GM12865 (cell line): Measurements from ENCODE around the gene RBL2.
A peak's percentile ranks its signal among the peaks of the same experiment; 100 is the strongest.

ENCODE experiments used
- DNase-seq: peaks from one replicate; pipeline ENCODE4 v3.0.0; 2010; ENCODE audit warnings: low read depth
- H3K4me3 ChIP-seq: 2 replicates; pipeline ENCODE4 v1.5.1; 2011; ENCODE audit warnings: mild to moderate bottlenecking, low read depth, low read length, control low read depth
- TF ChIP-seq, protein P1 (sequence below): IDR thresholded peaks from 2 replicates; pipeline ENCODE4 v1.5.1; 2011; ENCODE audit warnings: low read length, control low read depth, low read depth, inconsistent platforms; ENCODE audit not compliant: insufficient read depth; ENCODE audit errors: missing control alignments

RBL2 gene

DNA sequence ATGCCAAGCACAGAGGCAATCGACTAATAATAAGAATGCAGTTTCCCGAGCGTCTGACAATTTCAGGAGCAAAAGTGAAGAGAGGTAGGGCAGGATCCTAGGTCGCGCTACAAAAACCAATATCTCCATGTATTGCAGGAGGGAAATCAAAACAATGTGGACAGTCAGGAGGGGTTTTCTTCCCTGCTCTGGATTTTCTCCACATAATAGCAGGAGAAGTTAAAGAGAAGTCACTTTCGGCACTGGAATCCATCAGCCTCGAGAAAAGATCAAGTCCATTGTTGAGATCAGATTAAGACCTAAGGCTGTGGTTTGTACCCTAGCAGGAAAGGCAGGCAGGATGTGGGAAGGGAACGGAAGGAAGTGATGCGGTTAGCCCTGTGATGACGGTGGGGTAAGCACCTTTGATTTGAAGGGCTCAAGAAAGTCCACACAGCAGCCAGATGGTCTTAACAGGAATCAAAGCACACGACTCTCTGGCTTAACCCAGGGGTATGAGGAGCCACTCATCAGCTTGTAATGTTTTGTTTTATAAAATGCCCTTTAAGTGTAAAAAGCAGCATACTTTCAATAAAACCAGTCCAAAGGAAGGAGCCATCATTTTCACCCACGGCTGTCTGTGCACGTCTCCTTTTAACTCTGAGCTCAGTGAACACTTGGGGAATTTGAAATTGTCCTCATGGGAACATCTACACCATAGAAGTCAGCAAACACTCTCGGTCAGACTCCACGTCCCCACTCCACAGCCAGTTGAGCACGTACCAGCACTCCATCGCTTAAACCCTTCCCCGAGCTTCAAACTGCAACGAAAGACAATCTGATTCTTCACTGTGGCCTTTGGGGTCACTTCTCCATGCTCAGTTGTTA is 84.5 kb downstream of the RBL2 start:
- peak; percentile 94 for DNase-seq
- TF ChIP-seq, protein P1, sequence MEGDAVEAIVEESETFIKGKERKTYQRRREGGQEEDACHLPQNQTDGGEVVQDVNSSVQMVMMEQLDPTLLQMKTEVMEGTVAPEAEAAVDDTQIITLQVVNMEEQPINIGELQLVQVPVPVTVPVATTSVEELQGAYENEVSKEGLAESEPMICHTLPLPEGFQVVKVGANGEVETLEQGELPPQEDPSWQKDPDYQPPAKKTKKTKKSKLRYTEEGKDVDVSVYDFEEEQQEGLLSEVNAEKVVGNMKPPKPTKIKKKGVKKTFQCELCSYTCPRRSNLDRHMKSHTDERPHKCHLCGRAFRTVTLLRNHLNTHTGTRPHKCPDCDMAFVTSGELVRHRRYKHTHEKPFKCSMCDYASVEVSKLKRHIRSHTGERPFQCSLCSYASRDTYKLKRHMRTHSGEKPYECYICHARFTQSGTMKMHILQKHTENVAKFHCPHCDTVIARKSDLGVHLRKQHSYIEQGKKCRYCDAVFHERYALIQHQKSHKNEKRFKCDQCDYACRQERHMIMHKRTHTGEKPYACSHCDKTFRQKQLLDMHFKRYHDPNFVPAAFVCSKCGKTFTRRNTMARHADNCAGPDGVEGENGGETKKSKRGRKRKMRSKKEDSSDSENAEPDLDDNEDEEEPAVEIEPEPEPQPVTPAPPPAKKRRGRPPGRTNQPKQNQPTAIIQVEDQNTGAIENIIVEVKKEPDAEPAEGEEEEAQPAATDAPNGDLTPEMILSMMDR, result no peak
- H3K4me3 ChIP-seq, result peak overlapping the region; percentile 40

DNA sequence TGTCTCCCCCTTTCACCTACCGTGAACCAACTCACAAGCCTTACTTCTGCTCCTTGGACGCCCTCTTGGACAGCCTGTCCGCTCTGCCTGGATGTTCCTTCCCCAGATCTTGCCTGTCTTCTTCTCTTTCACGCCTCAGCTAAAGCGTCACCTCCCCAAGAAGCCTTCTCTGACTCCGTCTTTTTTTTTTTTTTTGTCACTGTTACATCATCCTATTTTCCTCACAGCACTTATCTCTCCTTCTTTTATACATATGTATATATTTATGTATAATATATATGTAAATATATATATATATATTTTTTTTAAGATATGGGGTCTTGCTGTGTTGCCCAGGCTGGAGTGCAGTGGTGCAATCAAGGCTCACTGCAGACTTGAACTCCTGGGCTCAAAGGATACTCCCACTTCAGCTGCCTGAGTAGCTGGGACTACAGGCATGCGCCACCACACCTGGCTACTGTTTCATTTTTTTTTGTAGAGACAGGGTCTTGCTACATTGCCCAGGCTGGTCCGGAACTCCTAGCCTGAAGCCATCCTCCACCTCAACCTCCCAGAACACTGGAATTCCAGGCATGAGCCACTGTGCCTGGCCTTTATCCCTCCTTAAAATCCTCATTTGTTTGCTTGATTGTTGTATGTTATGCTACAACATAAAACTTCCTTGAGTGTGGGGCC is 85.3 kb downstream of the RBL2 start:
- TF ChIP-seq, protein P1, result no peak
- peak overlapping the region; percentile 40 for H3K4me3 ChIP-seq

DNA sequence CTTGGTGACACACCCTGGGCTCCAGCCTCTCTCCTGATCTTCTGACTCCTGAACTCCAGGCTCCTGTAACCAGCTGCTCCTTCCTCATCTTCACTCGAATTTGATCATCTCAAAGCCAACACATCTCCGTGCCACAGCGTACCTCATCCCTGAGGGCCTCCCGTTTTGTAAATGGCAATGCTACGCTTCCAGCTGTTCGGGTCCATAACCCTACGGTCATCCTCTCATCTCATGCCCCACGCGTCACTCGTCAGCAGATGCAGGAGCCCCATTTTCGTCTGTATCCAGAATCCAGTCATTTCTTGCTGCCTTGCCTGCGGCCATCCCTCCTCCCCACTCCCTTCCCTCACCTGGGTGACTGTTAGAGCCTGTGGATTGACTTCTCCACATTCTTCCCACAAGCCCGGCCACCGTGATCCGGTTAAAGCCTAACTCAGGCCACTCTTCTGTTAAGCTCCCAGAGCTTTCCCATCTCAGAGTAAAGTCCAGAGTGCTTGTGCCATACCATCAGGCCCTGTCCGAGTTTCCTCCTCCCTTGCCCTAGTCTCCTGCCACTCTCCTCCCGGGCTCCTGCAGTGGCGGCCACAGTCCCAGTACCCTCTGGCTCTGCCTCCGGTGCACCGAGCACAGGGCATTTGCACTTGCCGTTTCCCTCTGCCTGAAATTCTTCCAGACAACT is 89.0 kb downstream of the RBL2 start:
- H3K4me3 ChIP-seq, result no peak overlapping the region

More for the DNA sequence above, 85.3 kb downstream of the RBL2 start:
- DNase-seq, result no peak

DNA sequence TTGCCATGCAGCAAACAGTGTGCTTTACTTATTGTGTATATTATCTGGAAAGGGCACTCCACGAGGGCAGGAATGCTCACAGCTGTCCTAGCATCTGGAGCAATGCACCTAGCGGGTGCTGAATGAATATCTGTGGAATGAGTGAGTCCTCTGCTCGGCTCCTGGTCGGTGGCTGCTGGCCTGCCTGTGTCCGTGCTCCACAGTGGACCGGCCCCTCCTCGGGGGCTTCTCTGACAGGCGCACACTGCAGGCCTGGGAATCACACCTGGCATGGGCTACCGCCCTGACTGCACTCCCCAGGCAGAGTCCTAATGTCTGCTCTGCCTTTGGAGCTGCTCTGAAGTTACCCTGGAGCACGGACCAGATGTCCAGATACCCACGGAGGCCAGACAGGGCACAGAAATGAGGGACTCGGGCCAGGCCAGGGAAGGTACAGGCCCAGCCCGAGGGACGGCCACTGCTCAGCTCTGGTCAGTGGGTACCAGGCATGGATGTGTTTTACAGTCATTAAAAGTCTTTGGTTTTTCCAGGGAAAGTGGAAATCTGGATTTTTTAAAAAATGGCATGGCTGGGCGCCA is 89.8 kb downstream of the RBL2 start:
- H3K4me3 ChIP-seq, result no peak overlapping the region
- TF ChIP-seq, protein P1, result no peak
- no peak for DNase-seq

More for the DNA sequence above, 89.0 kb downstream of the RBL2 start:
- TF ChIP-seq, protein P1, result no peak
- no peak for DNase-seq

DNA sequence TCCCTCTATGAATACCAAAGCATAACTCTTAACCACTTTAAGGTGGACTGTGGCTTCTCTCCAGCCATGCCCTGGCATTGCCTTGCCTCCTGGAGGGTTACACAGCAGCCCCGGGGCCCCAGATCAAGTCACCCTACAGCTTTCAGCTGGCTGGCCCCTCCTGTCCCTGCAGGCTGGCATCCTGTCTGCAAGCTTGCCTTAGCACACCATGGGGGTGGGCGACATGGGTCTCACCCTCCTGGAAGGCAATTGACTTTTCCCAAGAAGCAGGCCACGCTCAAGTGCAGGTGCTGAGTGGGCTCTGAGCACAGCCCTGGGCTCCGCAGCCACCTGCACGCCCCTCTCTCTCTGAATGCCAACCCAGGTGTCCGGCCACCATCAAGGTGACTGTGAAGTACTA is 94.5 kb downstream of the RBL2 start:
- TF ChIP-seq, protein P1, result no peak
- H3K4me3 ChIP-seq, result no peak overlapping the region
- DNase-seq, result no peak

DNA sequence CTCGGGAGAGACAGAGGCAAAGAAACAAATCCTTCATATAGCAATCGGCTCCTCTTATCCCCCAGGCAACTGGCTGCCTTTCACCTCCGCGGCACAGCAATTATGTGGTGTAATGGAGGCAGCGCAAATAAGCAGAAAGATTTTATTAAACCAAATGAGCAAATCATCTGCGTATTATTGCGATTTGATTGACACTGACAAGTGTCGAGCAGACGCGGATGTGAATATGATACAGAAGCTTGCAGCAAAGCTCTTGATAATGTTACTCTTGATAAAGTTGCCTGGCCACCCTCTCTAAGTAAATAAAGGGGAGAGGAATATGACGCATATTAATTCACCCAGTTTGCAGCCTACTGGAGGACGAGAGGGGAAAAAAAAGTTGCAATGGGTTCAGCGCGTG is 95.2 kb downstream of the RBL2 start:
- no peak for DNase-seq
- no peak overlapping the region for H3K4me3 ChIP-seq
- TF ChIP-seq, protein P1, result no peak
